IMR-90 (cell line): ENCODE results near the gene GNG7. TPM values are rescaled to one million over a fixed set of nuclear protein-coding genes. Genes with fewer than 3 reads are reported as not detected.

Experiments
- ATAC-seq: fragments of 200-7000 bp; cut with Tn5 transposase; 2 replicates; pipeline ENCODE4 v1.9.1; 2020; ENCODE audit warnings: low read depth, mild to moderate bottlenecking, moderate library complexity
- BruUV-seq: library from RNA; stranded (reverse); fragments of 400-500 nt; replicated peaks from 2 replicates; lab custom pipeline; 2021; lab: Mats Ljungman, UMichigan
- CTCF ChIA-PET: fragments of 300-600 bp; formaldehyde crosslinking; extraction: SDS; loops from one replicate; lab custom pipeline; 2021; ENCODE audit warnings: antibody characterized with exemption; lab: Yijun Ruan, JAX
- POLR2A ChIA-PET: fragments of 300-600 bp; sonication (Branson Sonifier 250); formaldehyde crosslinking; loops from one replicate; lab custom pipeline; 2022; ENCODE audit warnings: antibody characterized with exemption; ENCODE audit not compliant: unreplicated experiment; lab: Charles Lee
- DNase-seq: peaks from one replicate; pipeline ENCODE4 v3.0.0; 2013
- H2AFZ ChIP-seq: replicated peaks from 2 replicates; pipeline ENCODE3; 2013; ENCODE audit warnings: low read length, mild to moderate bottlenecking; ENCODE audit not compliant: poor library complexity
- H2AK5ac ChIP-seq: 2 replicates; pipeline ENCODE4 v1.6.1; 2013; ENCODE audit warnings: low read depth, low read length, inconsistent platforms
- H2AK9ac ChIP-seq: replicated peaks from 2 replicates; pipeline ENCODE3; 2013; ENCODE audit warnings: mild to moderate bottlenecking, low read depth, low read length, moderate library complexity; ENCODE audit not compliant: poor library complexity
- H2BK120ac ChIP-seq: 2 replicates; pipeline ENCODE4 v1.6.1; 2013; ENCODE audit warnings: low read depth, low read length, inconsistent platforms
- H2BK15ac ChIP-seq: 3 replicates; pipeline ENCODE4 v1.6.1; 2013; ENCODE audit warnings: low read depth, low read length, inconsistent platforms
- H2BK20ac ChIP-seq: 2 replicates; pipeline ENCODE4 v1.6.1; 2013; ENCODE audit warnings: low read depth, mild to moderate bottlenecking, inconsistent platforms, low read length, moderate library complexity
- H2BK5ac ChIP-seq: 2 replicates; pipeline ENCODE4 v1.6.1; 2013; ENCODE audit warnings: mild to moderate bottlenecking, low read depth, low read length, inconsistent platforms; ENCODE audit not compliant: poor library complexity, severe bottlenecking
- H3K14ac ChIP-seq: replicated peaks from 2 replicates; pipeline ENCODE4 v1.6.1; 2013; ENCODE audit warnings: low read depth, low read length, inconsistent platforms
- H3K18ac ChIP-seq: 2 replicates; pipeline ENCODE4 v1.6.1; 2013; ENCODE audit warnings: low read depth, low read length, control low read depth
- H3K23ac ChIP-seq: 2 replicates; pipeline ENCODE4 v1.6.1; 2013; ENCODE audit warnings: low read depth, low read length, inconsistent platforms
- H3K27ac ChIP-seq: 2 replicates; pipeline ENCODE4 v1.5.1; 2013; ENCODE audit warnings: mild to moderate bottlenecking, control low read depth, low read length; ENCODE audit not compliant: insufficient read depth
- H3K27me3 ChIP-seq: 2 replicates; pipeline ENCODE4 v1.6.1; 2013; ENCODE audit warnings: low read length; ENCODE audit not compliant: control insufficient read depth, insufficient read depth
- H3K36me3 ChIP-seq: 2 replicates; pipeline ENCODE4 v1.6.1; 2013; ENCODE audit warnings: low read length, mixed read lengths; ENCODE audit not compliant: control insufficient read depth, insufficient read depth
- H3K4ac ChIP-seq: 2 replicates; pipeline ENCODE4 v1.6.1; 2013; ENCODE audit warnings: low read depth, low read length, inconsistent platforms
- H3K4me1 ChIP-seq: 2 replicates; pipeline ENCODE4 v1.6.1; 2013; ENCODE audit warnings: low read length, mixed read lengths; ENCODE audit not compliant: control insufficient read depth, insufficient read depth
- H3K4me2 ChIP-seq: 2 replicates; pipeline ENCODE4 v1.6.1; 2013; ENCODE audit warnings: low read depth, mild to moderate bottlenecking, control low read depth, low read length, moderate library complexity
- H3K4me3 ChIP-seq: 2 replicates; pipeline ENCODE4 v1.5.1; 2013; ENCODE audit warnings: low read depth, mild to moderate bottlenecking, control low read depth, low read length, moderate library complexity; ENCODE audit not compliant: insufficient read depth
- H3K56ac ChIP-seq: 2 replicates; pipeline ENCODE4 v1.6.1; 2013; ENCODE audit warnings: low read length, inconsistent platforms; ENCODE audit not compliant: insufficient read depth; ENCODE audit errors: extremely low read depth
- H3K79me1 ChIP-seq, 2 experiments: 2 replicates each; pipeline ENCODE4 v1.6.1; 2013; ENCODE audit warnings: low read length in 2 of 2, inconsistent platforms in 1 of 2, low read depth in 1 of 2
- H3K9ac ChIP-seq: 2 replicates; pipeline ENCODE4 v1.6.1; 2013; ENCODE audit warnings: low read depth, low read length, control low read depth
- H3K9me1 ChIP-seq: 2 replicates; pipeline ENCODE4 v1.6.1; 2013; ENCODE audit warnings: low read length, inconsistent platforms; ENCODE audit not compliant: insufficient read depth
- H3K9me3 ChIP-seq: 2 replicates; pipeline ENCODE4 v1.6.1; 2013; ENCODE audit warnings: low read length; ENCODE audit not compliant: control insufficient read depth, insufficient read depth
- H4K20me1 ChIP-seq: 2 replicates; pipeline ENCODE4 v1.6.1; 2013; ENCODE audit warnings: low read length, inconsistent platforms; ENCODE audit not compliant: insufficient read depth
- H4K5ac ChIP-seq: 2 replicates; pipeline ENCODE4 v1.6.1; 2013; ENCODE audit warnings: mild to moderate bottlenecking, low read depth, low read length, control low read depth
- H4K8ac ChIP-seq, 2 experiments: 2 replicates each; pipeline ENCODE4 v1.6.1; 2013; ENCODE audit warnings: low read depth in 2 of 2, low read length in 2 of 2, control low read depth in 1 of 2, inconsistent platforms in 1 of 2
- H4K91ac ChIP-seq: 2 replicates; pipeline ENCODE4 v1.6.1; 2013; ENCODE audit warnings: low read depth, low read length, inconsistent platforms; ENCODE audit not compliant: insufficient read depth
- ELK1 ChIP-seq: fragments of 150-350 bp; IDR thresholded peaks from 2 replicates; pipeline ENCODE4 v1.6.1; 2016; ENCODE audit warnings: low read depth, mild to moderate bottlenecking, low read length, moderate library complexity, borderline replicate concordance
- FOS ChIP-seq: fragments of 150-350 bp; IDR thresholded peaks from 2 replicates; pipeline ENCODE4 v1.6.1; 2016; ENCODE audit warnings: low read depth, low read length
- MAFK ChIP-seq: IDR thresholded peaks from 2 replicates; pipeline ENCODE4 v1.6.1; 2012; ENCODE audit warnings: low read depth, low read length, improper control_type of control experiment
- RFX5 ChIP-seq: IDR thresholded peaks from 2 replicates; pipeline ENCODE4 v1.8.0; 2012; ENCODE audit warnings: low read depth, mild to moderate bottlenecking, low read length, moderate library complexity
- SMC3 ChIP-seq: fragments of 150-350 bp; IDR thresholded peaks from 2 replicates; pipeline ENCODE4 v1.6.1; 2016; ENCODE audit warnings: low read depth, mild to moderate bottlenecking, antibody characterized with exemption, low read length, moderate library complexity
- WGBS, 2 experiments: methylation state at CpG; one replicate each; pipeline versions ENCODE4 v1.1.5 to v1.1.7; 2013; ENCODE audit warnings: missing lambda C conversion rate in 2 of 2; ENCODE audit not compliant: insufficient read length in 1 of 2; ENCODE audit errors: extremely low coverage in 2 of 2; 5-methylcytosine and 5-hydroxymethylcytosine counted together
- dilution Hi-C: fragments of 300-500 bp; cut with HindIII; formaldehyde crosslinking; loops from one replicate; pipeline ENCODE4 v1.14.3; 2018; ENCODE audit warnings: low sequenced_read_pairs; ENCODE audit not compliant: unreplicated experiment
- in situ Hi-C: fragments of 300-500 bp; cut with MboI; formaldehyde crosslinking; loops from 3 replicates; pipeline ENCODE4 v1.14.3; 2019; ENCODE audit warnings: low sequenced_read_pairs, inconsistent platforms, mixed read lengths
- intact Hi-C: fragments of 100-400 bp; cut with micrococcal nuclease; formaldehyde crosslinking; loops from 2 replicates; pipeline ENCODE4 v1.10.0; 2022
- polyA plus RNA-seq, 3 experiments: library from polyadenylated mRNA; depleted of rRNA; stranded (reverse); fragments of >200 nt; gene quantifications; 2 replicates each; pipeline ENCODE4 v1.2.3, GENCODE V29; 2012; ENCODE audit warnings: low replicate concordance in 1 of 3
- total RNA-seq: library from RNA; depleted of rRNA; stranded (reverse); fragments of >200 nt; gene quantifications from 2 replicates; pipeline ENCODE4 v1.2.3, GENCODE V29; 2012

GNG7 gene
- total and polyA plus RNA-seq, 2 of the 4 experiments (the other 2 are of a cell fraction) = under 0.01 to 0.21 TPM

- Histone ChIP-seq H3K14ac (no peak overlapping the region), H3K9me3 (peaks cover 9% of the 10 kb centered on the region), H2AK5ac (no peak overlapping the region), H3K36me3 (peaks cover 4% of the 10 kb centered on the region; the same call in 1 of the 2 replicates), H2AK9ac (peak overlapping the region; percentile 55), H3K9me1 (peaks cover 6% of the 10 kb centered on the region; the same call in 1 of the 2 replicates), H3K4ac (no peak overlapping the region), H2BK120ac (no peak overlapping the region), H3K56ac (no peak overlapping the region), H2BK15ac (no peak overlapping the region), H3K18ac (no peak overlapping the region), H3K4me3 (no peak overlapping the region), H2AFZ (no peak overlapping the region), H4K20me1 (no peaks in the 10 kb centered on the region; the same call in 1 of the 2 replicates), H3K79me1 (peaks cover 0 to 10% of the 10 kb centered on the region in 2 experiments; a peak in 2 of 4 replicates), H3K9ac (no peak overlapping the region), H4K8ac (no peak overlapping the region), H3K23ac (no peak overlapping the region), H2BK20ac (no peak overlapping the region), H3K27me3 (no peaks in the 10 kb centered on the region; the same call in 1 of the 2 replicates), H4K5ac (no peak overlapping the region), H2BK5ac (no peak overlapping the region), H3K27ac (no peak overlapping the region), H3K4me2 (no peak overlapping the region), H4K91ac (no peak overlapping the region), H3K4me1 (peaks cover 8% of the 10 kb centered on the region)
- dilution Hi-C loops = no loop called here
- ATAC-seq (no peak), DNase-seq (no peak)
- no TSS peak for BruUV-seq
- 82% methylated on average over 24 of the region's 52 CpGs; no CpG with 5 or more reads in 1 of the 2 experiments for WGBS, 2 experiments
- in situ Hi-C loops = no loop called here
- TF ChIP-seq RFX5 (no peak), SMC3 (no peak), ELK1 (no peak), FOS (no peak), MAFK (no peak)
- ChIA-PET POLR2A (no interaction called here), CTCF (no interaction called here)
- intact Hi-C loops = no loop called here
These were observed 15.4 kb upstream of the GNG7 start for GRCh38 chr19:2717638-2718541.
